ENCODE results near the gene ZNF425. TPM values are rescaled to one million over a fixed set of nuclear protein-coding genes. Genes with fewer than 3 reads are reported as not detected.

Gene ZNF425
- total RNA-seq, 1 donor from 2014 or later = 6.5 TPM

DNA sequence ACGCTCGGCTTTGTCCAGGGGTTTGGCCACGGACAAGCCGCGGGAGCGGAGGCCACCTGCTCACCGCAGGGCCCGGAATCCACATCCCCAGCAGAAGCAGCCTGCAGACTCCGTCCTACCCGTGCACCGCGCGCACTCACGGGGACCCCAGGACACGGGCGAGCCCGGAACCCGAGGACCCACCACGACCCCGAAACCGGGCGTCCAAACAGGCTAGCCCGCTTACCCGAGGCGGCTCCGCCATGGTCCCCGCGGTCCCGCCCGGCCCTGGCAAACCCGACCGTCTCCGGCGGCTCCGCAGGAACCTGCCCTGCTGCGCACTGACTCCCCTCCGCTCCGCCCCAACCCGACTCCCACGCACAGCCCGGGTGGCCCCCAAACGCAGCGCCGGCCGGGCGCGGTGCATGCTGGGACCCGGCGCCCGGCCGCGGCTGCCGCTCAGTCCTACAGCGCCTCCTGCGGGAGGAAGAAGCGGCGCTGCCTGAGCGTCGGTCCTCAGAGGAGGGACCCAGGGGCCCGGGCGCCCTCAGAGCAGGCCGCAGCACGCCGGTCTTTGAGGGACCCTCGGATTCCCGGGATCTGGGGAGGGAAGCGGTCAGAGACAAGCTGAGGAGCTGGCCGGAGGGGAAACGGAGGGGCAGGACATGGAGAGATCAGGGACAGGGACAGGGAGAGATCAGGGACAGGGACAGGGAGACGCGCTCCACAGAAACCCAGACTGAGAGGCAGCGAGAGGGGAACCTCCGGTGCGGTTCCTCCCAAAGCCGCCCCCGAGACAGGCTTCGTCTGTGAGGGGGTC is 35.5 kb downstream of the ZNF425 start, which contains the start of gene ZNF786:
TSS of gene ZNF786 (minus strand) at position 322 of the 799 bp plus-strand sequence. CDS start at position 244, 78 bp downstream.
- H3K4me3 Mint-ChIP-seq (ENCODE audit: unreplicated experiment) = peak within 1 kb of the TSS; percentile 99
- peaks cover 5% of the 10 kb centered on the region for H3K27me3 Mint-ChIP-seq (ENCODE audit: unreplicated experiment)
- TF ChIP-seq, protein P1, sequence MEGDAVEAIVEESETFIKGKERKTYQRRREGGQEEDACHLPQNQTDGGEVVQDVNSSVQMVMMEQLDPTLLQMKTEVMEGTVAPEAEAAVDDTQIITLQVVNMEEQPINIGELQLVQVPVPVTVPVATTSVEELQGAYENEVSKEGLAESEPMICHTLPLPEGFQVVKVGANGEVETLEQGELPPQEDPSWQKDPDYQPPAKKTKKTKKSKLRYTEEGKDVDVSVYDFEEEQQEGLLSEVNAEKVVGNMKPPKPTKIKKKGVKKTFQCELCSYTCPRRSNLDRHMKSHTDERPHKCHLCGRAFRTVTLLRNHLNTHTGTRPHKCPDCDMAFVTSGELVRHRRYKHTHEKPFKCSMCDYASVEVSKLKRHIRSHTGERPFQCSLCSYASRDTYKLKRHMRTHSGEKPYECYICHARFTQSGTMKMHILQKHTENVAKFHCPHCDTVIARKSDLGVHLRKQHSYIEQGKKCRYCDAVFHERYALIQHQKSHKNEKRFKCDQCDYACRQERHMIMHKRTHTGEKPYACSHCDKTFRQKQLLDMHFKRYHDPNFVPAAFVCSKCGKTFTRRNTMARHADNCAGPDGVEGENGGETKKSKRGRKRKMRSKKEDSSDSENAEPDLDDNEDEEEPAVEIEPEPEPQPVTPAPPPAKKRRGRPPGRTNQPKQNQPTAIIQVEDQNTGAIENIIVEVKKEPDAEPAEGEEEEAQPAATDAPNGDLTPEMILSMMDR (IDR thresholded peaks at IDR 0.05; ENCODE audit: partially characterized antibody, unreplicated experiment) = peak; percentile 86
- H3K4me1 Mint-ChIP-seq (ENCODE audit: low read depth, unreplicated experiment) = no peaks in the 10 kb centered on the region
- H3K9me3 Mint-ChIP-seq (ENCODE audit: unreplicated experiment) = peaks cover 10% of the 10 kb centered on the region
- DNase-seq = peak; percentile 93
- peak within 1 kb of the TSS; percentile 96 for H3K27ac Mint-ChIP-seq (ENCODE audit: unreplicated experiment)
- H3K36me3 Mint-ChIP-seq (ENCODE audit: unreplicated experiment) = peaks cover 10% of the 10 kb centered on the region

DNA sequence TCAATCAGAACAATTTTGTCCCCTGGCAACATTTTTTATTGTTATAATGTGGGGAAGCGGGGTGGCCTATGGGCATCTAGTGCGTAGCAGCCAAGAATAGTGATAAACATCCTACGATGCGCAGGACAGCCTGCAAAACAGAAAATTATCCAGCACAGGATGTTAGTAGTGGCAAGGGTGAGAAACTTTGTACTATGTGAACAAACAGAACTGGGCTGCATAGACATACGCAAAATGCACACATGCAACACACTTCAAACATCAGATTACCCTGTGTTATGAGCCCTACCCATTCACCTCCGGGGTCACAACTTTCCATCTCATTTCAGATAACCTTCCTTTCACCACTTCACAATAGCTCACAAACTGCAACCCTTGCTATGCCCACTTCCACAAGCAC is 38.7 kb downstream of the ZNF425 start:
- TF ChIP-seq, protein P1 (IDR thresholded peaks at IDR 0.05; ENCODE audit: partially characterized antibody, unreplicated experiment) = no peak
- H3K36me3 Mint-ChIP-seq (ENCODE audit: unreplicated experiment) = peaks cover 25% of the 10 kb centered on the region
- DNase-seq = no peak

DNA sequence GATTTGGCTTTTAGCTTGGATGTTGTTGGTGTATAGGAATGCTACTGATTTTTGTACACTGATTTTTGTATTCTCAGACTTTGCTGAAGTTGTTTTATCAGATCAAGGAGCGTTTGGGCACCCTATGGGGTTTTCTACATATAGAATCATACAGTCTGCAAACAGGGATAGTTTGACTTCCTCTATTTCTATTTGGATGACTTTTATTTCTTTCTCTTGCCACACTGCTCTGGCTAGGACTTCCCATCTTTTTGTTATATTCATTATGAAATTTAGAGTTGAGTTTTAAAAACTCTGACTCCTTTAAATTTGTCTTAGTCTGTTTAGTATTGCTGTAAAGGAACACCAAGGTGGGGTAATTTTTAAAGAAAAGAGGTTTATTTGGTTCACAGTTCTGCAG is 40.3 kb downstream of the ZNF425 start:
- Mint-ChIP-seq H3K4me3 (ENCODE audit: unreplicated experiment) (no peak overlapping the region), H3K4me1 (ENCODE audit: low read depth, unreplicated experiment) (no peaks in the 10 kb centered on the region), H3K27me3 (ENCODE audit: unreplicated experiment) (peaks cover 5% of the 10 kb centered on the region), H3K9me3 (ENCODE audit: unreplicated experiment) (peaks cover 7% of the 10 kb centered on the region), H3K36me3 (ENCODE audit: unreplicated experiment) (peaks cover 26% of the 10 kb centered on the region), H3K27ac (ENCODE audit: unreplicated experiment) (no peak overlapping the region)
- TF ChIP-seq, protein P1 (IDR thresholded peaks at IDR 0.05; ENCODE audit: partially characterized antibody, unreplicated experiment) = no peak
- no peak for DNase-seq

More for the DNA sequence above, 38.7 kb downstream of the ZNF425 start:
- peaks cover 8% of the 10 kb centered on the region for H3K9me3 Mint-ChIP-seq (ENCODE audit: unreplicated experiment)
- no peak overlapping the region for H3K4me3 Mint-ChIP-seq (ENCODE audit: unreplicated experiment)
- H3K27ac Mint-ChIP-seq (ENCODE audit: unreplicated experiment) = no peak overlapping the region
- no peaks in the 10 kb centered on the region for H3K4me1 Mint-ChIP-seq (ENCODE audit: low read depth, unreplicated experiment)
- H3K27me3 Mint-ChIP-seq (ENCODE audit: unreplicated experiment) = peaks cover 5% of the 10 kb centered on the region

DNA sequence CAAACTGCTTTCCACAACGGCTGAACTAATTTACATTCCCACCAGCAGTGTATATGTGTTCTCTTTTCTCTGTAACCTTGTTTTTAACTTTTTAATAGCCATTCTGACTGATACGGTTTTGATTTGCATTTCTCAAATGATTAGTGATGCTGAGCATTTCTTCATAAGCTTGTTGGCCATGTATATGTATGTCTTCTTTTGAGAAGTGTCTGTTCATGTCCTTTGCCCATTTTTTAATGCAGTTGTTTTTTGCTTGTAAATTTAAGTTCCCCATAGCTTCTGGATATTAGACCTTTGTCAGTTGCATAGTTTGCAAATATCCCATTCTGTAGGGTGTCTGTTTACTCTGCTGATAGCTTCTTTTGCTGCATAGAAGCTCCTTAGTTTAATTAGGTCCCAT is 41.7 kb downstream of the ZNF425 start:
- TF ChIP-seq, protein P1 (IDR thresholded peaks at IDR 0.05; ENCODE audit: partially characterized antibody, unreplicated experiment) = no peak
- H3K4me3 Mint-ChIP-seq (ENCODE audit: unreplicated experiment) = no peak overlapping the region
- DNase-seq = no peak
- H3K36me3 Mint-ChIP-seq (ENCODE audit: unreplicated experiment) = peaks cover 30% of the 10 kb centered on the region
- no peak overlapping the region for H3K27ac Mint-ChIP-seq (ENCODE audit: unreplicated experiment)
- no peaks in the 10 kb centered on the region for H3K4me1 Mint-ChIP-seq (ENCODE audit: low read depth, unreplicated experiment)
- H3K9me3 Mint-ChIP-seq (ENCODE audit: unreplicated experiment) = peaks cover 2% of the 10 kb centered on the region
- peaks cover 3% of the 10 kb centered on the region for H3K27me3 Mint-ChIP-seq (ENCODE audit: unreplicated experiment)

DNA sequence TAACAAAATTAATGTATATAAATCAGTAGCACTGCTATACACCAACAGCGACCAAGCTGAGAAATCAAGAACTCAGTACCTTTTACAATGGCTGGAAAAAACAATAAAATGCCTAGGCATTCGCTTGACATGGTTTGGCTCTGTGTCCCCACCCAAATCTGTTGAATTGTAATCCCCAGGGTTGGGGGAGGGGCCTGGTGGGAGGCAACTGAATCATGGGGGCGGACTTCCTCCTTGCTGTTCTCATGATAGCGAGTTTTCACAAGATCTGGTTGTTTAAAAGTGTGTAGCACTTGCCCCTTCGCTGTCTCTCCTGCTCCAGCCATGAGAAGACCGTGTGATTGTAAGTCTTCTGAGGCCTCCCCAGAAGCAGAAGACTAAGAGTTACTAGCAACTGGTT is 44.2 kb downstream of the ZNF425 start:
- Mint-ChIP-seq H3K4me1 (ENCODE audit: low read depth, unreplicated experiment) (no peaks in the 10 kb centered on the region), H3K36me3 (ENCODE audit: unreplicated experiment) (peaks cover 34% of the 10 kb centered on the region), H3K4me3 (ENCODE audit: unreplicated experiment) (no peak overlapping the region), H3K27me3 (ENCODE audit: unreplicated experiment) (peaks cover 1% of the 10 kb centered on the region), H3K27ac (ENCODE audit: unreplicated experiment) (no peak overlapping the region), H3K9me3 (ENCODE audit: unreplicated experiment) (peaks cover 2% of the 10 kb centered on the region)
- TF ChIP-seq, protein P1 (IDR thresholded peaks at IDR 0.05; ENCODE audit: partially characterized antibody, unreplicated experiment) = no peak
- DNase-seq = no peak

Measured in glutamatergic neuron (in vitro differentiated cells).